Fibroblast of gingiva (primary cell): ENCODE data around the gene FAM184B.

ENCODE experiments used
- DNase-seq: peaks from one replicate; pipeline ENCODE4 v3.0.0-alpha.2; 2011; ENCODE audit warnings: low read depth

Gene FAM184B

DNA sequence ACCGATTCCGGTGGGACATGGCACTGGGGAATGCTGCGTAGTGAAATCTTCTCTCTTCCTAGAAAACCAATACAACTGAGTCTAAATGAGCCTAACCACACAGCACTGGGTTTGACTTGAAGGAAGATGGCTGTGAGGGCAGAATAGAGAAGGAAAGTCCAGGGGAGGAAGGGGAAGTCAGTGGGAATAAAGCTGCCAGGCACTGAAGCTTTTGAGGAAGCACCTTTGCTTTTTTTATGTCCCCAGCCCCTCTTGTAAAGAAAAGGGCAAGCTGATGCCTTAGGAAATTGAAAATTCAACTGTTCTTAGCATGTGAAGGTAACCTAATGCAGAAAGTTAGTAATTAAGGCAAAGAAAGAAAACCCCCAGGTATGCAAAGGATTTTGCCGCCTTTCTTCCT, 146.4 kb downstream of the FAM184B start:
- no peak for DNase-seq

DNA sequence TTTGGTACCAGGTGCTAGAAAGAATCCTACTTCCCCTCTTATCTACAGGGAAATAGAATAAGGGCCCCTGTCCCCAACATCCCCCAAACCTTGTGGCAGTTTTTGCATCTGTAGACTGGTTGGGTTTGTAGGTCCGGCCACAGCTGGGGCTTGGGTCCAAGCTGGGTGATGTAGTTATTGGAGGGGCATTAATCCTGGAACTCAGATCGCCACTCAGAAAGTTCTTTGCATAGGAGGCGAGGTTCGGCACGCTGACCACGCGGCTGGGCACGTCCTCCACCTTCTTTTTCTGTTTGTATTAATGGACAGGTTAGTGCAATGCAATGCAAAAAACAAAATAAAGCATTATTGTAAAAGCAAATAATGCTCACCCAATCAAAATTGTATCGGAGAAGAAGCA, 147.8 kb downstream of the FAM184B start:
- DNase-seq: no peak

DNA sequence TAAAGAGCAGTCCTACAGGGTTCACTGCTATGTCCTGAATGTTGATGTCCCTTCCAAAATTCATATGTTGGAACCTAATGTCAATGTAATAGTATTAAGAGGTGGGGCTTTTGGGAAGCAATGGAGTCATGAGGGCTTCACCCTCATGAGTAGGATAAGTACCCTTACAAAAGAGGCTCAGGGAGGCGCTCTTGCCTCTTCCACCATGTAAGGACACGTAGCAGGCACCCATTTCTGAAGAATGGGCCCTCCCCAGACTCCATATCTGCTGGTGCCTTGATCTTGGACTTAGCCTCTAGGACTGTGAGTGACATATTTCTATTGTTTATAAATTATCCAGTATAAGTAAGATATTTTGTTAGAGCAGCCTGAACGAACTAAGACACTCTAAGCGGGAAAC, 151.2 kb downstream of the FAM184B start:
- DNase-seq: no peak

DNA sequence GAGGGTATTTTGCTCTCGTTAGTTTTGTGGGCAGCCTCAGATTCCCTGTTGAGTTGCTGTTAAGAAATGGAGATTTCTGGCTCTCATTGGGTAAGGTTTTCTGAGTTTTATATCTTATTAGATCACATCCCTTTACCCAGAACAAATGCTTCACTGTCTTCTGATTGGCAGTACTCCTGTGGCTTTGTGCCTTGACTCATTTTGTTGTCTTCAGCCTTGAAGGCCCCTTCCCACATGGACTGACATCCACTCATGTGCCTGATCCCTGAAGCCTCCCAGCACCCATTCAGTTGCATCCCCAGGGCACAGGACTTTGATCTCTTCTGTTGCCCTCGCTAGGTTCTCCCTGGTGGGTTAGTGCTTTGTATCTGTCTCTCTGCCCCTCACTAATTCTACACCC, 156.6 kb downstream of the FAM184B start:
- no peak for DNase-seq

DNA sequence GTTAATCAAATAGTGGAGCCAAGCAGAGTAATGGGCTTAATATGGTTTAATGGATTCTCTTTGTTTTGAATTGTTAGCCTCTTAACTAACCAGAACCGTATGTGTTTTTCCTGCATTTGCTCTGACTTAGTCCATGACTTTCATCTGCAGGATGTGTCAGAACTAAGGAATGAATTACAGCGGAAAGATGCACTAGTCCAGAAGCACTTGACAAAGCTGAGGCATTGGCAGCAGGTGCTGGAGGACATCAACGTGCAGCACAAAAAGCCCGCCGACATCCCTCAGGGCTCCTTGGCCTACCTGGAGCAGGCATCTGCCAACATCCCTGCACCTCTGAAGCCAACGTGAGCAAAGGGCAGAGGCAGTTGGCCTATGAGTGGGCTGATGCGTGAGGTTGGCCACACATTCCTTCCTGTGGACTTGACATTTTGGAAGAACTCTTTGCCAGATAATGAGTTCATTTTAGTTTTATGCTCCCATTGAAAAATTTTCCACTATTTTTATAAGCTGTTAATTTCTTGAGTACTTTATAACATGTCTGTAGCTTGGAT, 157.9 kb downstream of the FAM184B start:
- DNase-seq: peak; percentile 41

DNA sequence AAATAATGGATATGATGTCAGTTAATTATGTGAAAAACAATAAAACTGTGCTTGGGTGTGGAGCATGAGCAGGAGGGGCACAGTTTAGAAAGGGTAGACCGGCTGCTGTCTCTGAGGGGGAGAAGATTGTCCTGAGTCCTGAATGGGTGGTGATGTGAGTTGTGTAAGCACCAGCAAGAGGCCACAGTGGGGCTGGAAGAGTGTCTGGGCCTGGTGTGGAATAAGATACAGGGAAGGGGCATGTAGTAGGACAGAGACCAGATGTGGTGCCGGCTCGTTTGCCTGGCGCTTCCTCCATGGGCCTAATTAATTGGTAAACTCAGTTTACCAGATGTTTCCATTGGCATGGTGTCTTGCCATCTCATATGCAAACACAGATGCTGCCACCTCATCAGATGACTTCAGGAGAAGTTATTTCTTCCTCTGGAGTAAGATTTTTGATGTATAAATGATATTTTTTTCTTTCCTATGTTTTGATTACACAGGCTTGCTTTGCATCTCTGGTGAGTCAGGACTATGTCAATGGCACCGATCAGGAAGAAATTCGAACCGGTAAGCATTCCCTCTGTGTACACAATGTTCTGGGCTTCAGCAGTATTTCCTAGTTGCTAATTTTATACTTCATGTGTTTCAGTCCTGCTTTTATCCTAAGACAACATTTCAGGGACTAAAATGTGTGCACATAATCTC, 161.9 kb downstream of the FAM184B start:
- peak; percentile 88 for DNase-seq

DNA sequence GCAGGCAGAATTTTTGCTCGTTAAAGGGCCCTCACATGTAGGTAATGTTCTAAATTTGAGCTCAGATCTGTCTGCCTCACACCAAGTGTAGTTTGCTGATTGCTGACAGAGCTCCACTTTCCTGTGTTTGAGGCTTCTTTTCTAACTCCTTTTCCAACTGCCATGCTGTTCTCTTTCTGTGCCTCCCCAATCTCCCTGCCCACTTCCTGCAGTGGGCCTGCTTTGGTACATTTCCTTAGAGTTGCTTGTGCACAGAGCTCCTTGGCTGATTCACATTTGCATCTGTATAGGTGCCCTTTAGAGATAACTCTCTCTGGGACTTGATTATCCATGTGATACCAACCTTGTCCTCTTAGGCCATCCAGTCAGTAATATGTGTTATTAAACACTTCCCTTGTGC, 162.5 kb downstream of the FAM184B start:
- no peak for DNase-seq

DNA sequence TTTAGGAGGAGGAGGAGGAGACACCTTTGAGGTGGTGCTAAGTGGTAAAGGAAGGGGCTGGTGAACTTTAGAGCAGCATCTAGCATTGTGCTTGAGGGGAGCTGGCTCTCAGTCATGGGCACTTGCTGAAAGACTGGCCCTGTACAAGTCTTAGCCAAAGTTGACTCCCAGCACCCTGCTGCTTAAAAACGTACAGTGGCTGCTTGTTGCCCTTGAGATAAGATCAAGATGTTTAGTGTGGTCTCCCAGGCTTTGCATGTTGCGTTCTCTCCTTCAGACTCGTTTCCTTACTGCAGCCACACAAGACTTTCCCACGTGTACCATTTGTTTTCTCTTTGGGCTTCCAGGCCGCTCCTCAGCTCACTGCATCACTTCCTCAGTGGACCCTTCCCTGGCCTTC, 165.1 kb downstream of the FAM184B start:
- DNase-seq: no peak

DNA sequence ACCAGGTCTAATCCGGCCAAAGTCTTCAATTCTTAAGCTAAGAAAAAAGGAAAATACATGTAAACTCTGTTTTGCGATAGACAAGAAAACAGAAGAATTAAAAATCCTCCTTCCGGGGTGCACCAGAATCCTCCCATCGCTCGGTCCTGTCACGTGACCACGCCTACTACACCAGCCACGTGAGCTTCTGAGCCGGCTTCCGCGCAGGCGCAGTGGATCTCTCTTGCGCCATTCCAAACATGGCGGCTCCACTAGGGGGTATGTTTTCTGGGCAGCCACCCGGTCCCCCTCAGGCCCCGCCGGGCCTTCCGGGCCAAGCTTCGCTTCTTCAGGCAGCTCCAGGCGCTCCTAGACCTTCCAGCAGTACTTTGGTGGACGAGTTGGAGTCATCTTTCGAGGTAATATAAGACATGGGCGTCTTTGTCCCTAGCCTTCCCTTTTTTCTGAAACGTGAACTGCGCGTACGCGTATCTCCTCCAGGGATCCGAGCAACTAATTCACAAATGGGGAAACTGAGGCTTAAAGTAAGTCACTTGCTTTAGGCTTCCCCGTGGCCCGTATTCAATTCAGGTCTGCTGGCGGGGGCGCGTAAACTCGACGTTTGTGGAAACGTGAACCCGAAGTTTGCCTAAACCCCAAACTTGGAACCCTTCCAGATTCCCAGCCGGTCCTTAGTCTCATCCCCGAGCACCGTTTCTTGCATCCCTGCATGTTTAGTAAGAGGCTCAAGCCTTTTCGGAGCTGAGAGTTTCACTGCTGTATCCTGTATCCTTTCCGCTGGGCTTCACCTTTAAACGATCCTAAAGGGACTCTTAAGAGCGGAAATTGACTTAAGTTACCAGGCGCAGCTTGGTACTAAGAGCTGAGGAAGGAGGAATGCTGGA, 166.8 kb downstream of the FAM184B start, which contains the start of gene MED28:
Gene MED28 (plus strand): TSS at position 226 of the 884 bp plus-strand sequence. CDS start 14 bp downstream, at position 240.
- DNase-seq: peak; percentile 94

DNA sequence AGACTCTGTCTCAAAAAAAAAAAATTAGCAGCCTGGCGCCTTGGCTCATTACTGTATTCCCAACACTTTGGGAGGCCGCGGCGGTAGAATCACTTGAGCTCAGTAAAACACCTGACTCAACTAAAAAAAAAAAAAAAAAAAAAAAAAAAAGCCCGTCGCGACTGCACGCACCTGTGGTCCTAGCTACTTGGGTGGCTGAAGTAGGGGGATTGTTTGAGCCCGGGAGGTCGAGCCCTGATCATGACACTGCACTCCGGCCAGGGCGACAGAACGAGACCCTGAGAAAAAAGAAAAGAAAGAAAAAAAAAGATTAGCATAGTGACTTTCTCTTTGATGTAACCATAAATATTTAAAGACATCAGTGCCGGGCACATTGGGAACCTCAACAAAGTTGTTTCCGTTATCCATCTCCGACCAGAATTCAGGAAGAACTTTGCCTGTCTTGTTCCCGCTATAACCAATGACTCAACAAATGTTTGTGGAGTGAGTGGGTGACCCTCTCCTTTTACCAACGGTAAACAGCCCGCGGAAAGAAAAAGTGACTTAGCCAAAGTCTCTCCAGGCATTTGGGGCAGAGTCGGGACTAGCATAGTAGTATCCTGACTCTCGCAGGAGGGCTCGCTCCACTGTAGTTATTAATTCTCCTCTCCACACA, 167.5 kb downstream of the FAM184B start:
- peak; percentile 74 for DNase-seq

DNA sequence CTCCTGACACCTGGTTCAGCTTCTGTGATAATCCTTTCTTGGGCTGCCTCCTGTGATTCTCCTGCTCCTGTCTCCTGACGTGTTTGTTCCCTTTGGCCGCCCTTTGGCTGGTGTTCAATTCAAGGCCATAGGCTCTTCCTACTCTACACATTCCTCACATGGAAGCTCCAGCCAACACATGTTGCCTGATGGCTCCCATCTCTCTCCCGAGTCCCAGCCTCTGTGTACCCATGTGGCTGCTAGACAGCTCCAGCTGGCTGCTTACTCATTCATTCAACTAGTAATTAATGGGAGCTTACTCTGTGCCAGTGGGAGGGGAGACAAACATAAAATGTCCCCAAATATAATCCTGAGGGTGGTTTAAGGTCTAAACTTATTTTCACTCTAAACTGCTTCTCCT, 176.2 kb downstream of the FAM184B start:
- no peak for DNase-seq

DNA sequence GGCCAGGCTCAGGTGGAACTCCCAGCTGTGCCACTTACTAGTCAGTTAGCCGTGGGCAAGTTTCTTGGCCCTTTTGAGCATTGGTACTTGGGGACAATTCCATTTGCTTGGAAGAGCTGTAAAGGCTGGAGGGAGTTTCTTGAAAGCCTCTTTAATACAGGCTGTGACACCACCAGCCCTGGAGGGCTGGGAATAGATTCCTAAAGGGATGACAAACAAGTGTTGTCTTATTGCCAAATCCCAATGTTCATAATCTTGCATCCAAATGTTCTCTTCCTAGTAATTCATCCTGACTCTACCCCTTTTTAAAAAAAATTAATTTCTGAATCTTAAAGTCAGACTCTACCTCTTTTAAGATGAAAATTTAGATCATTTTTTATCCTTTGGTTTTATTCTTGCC, 181.6 kb downstream of the FAM184B start:
- no peak for DNase-seq

DNA sequence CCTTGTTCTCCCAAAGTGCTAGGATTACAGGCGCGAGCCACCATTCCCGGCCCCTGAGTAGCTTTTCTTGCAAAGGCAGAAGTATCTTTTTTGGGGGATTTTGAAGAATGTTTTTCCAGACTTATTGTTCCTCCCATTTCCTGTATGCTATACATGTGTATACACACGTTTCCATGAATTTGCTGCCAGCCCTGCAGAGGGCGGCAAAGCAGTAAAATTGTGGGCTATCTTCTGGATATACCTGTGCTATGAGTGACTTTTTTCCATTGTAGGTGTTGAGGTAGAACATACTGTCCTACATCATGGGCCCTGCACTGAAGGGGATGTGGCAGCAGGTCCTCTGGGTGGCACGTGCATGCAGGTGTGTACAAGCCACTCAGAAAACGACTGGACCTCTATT, 183.9 kb downstream of the FAM184B start:
- DNase-seq: no peak

DNA sequence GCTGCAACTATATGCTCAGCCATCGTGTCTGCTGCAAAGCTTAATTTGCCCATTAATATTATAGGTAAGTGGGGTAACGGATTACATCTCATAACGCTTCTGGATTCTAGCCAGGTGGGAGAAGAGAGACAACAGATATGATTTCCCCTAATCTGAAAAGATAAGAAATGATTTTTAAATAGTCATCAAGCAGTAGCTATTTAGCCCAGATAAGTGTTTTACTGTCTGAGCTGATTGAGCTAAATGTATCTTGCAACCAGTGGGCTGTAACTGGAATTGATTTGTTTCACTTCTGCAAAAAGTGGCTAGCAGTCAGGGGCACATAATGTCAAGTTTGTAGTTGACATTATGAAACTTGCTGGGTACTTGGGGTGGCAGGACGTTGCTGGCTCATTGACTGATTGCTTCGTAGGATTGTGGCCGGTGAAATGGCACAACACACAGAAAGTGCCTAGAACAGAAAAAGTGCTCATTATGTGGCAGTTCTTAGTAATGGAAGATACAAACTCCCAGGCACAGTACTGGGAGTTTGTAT, 185.9 kb downstream of the FAM184B start:
- DNase-seq: no peak

DNA sequence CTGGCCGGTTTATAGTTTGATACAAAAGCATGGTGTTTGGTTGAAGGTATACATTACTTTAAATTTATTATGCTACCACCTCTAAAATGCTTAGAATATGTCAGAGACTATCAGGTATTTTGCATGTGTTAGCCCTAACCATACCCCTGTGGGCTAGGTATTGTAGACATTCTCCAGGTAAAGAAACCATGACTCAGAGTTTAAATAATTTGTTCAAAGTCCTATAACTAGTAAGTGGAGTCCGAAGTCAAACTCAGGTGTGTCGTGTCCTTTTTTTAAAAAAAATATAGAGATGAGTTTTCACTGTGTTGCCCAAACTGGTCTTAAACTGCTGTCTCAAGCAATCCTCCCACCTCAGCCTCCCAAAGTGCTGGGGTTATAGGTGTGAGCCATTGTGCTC, 192.1 kb downstream of the FAM184B start:
- DNase-seq: no peak

DNA sequence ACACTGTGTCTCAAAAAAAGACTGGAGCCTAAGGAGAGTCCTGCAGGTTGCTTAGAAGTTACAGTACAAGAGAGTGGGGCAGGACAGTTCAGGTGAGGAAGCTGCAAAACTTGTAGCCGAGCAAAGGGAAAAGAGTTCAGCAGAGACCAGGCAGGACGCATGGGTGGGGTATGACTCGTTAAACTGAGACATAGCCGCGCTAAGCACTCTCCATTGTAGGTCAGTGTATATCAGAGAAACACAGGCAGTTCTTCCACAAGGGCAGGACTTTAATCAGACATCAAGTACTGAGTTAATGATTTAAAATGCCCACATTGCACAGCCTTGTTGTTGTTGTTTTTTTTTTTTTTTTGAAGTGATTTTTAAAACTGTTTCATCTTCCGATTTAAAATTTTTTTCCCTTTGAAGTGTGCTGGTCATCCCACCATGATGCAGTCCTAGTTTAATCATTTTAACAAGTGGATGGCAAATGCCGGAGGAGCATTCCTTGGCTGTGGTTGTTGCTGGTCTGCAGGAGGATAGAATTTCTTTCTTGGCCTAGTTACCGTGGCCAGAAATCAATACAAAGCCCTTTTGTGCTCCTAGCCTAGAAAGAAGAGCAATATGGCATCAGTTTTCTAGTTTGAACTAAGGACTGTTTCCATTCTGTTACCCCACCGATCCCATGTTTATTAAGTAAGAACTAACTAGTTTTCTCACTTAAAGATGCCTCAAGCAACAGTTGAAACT, 194.2 kb downstream of the FAM184B start:
- DNase-seq: peak; percentile 42

DNA sequence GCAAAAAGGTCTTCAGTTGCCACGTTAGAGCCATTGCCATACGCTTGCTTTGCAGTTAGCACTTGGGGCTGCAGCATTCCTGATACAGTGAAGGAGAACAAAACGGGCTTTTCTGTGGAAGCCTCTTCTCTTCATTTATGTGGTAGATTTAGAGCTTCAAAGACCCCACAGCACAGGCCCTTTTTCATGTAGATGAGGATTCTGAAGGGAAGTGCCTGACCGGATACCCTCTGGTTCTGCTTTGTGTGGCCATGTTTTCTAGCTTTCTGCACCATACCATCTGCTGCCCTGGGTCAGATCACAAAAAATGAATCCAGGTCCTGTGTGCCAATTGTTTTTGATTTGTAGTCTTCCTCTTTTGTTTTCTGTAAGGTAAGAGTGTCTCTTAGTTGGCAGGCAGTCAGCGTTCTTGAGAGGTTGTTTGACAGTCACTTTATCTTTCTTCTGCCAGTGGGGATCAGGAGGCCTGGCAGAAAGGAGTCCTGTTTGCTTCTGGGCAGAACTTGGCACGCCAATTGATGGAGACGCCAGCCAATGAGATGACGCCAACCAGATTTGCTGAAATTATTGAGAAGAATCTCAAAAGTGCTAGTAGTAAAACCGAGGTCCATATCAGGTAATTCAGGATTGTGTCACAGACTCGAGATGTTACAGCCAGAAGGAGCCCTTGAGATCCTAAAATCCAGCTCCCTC, 196.8 kb downstream of the FAM184B start:
- DNase-seq: no peak

DNA sequence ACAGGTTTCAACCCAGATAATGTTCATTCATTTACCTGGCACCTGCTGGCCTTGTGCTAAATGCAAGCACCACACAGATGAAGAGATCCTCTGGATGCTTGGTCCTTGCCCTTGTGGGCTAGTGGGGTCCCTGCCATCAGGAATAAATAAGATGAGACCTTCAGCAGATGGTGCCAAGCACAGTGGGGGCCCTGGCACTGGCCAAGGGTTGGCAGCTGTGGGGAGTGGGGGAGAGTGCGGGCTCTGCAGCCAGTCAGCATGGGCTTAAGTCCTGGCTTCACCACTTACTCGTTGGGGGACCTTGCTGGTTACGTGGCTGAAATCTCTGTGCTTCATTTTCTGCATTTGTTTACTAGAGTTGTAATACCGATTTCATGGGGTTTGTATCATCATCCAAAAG, 197.5 kb downstream of the FAM184B start:
- DNase-seq: no peak

DNA sequence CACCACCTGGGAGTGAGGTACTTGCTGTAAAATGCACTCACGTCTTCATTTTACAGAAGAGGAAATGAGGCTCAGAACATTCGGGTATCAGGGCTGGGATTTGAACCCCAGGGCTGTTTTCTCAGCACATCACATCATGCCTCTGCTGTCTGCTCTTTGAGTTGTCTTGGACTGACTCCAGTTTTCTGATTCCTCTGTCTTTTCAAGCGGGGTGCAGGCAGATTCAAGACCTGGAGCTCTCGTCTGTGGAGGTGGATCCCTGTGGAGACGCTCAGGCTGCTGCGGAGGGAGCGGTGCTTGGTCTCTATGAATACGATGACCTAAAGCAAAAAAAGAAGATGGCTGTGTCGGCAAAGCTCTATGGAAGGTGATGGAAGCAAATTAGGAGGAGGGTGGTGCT, 198.1 kb downstream of the FAM184B start:
- no peak for DNase-seq

DNA sequence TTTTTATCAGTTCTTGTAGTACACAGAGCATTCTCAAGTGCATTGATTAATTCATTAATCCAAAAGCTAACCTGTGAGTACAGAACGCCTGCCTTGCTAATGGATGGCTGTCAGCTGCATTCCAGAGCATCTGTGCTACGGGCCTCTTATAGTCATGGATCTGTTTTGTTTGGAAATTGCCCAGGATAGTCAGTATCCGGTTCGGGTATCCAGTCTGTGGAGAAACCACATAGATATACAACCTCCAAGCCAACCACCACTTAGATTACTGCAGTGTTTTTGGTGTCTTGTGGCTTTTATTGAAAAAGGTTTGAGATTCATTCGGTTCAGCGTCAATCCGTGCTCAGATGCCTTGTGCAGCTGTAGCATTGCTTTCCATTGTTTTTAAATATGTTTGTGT, 200.5 kb downstream of the FAM184B start:
- DNase-seq: peak; percentile 31
